C4-2B (cell line): ENCODE results near the gene DUOXA2.
"Not testable (repeated sequence)": the region's sequence is repeated elsewhere in the genome, so short reads cannot be mapped to it uniquely, and the experiment has no call there.

Source experiments
- H3K27ac ChIP-seq: fragments of 450-650 bp; 2 replicates; pipeline ENCODE4 v1.5.1; 2017
- ZFX ChIP-seq: fragments of 450-650 bp; IDR thresholded peaks from 2 replicates; pipeline ENCODE4 v1.6.1; 2017
- TF ChIP-seq, protein P1 (sequence below): fragments of 450-650 bp; conservative IDR thresholded peaks from 2 replicates; pipeline ENCODE4 v1.5.1; 2017; ENCODE audit warnings: mild to moderate bottlenecking

DUOXA2 gene

DNA sequence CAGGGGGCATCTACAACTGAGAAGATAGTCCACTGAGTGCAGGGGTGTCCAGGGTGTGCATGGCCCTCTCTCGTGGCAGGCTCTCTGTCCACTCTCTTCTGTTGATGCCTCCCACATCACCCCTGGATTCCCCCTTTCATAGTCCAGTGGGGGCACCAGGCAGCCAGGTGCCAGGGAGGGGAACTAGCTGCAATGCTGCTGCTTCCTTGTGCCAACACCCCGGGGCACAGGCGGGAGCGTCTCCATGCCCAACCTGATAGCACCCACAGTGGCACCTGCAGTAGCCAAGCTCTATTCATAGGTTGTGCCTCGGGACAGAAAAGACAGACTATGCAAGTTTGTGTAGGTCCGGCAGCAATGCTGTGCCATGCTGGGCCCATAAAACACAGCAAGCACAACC lies 11.9 kb upstream of the DUOXA2 start:
- no peak overlapping the region for H3K27ac ChIP-seq
- no peak for TF ChIP-seq ZFX
- TF ChIP-seq, protein P1, sequence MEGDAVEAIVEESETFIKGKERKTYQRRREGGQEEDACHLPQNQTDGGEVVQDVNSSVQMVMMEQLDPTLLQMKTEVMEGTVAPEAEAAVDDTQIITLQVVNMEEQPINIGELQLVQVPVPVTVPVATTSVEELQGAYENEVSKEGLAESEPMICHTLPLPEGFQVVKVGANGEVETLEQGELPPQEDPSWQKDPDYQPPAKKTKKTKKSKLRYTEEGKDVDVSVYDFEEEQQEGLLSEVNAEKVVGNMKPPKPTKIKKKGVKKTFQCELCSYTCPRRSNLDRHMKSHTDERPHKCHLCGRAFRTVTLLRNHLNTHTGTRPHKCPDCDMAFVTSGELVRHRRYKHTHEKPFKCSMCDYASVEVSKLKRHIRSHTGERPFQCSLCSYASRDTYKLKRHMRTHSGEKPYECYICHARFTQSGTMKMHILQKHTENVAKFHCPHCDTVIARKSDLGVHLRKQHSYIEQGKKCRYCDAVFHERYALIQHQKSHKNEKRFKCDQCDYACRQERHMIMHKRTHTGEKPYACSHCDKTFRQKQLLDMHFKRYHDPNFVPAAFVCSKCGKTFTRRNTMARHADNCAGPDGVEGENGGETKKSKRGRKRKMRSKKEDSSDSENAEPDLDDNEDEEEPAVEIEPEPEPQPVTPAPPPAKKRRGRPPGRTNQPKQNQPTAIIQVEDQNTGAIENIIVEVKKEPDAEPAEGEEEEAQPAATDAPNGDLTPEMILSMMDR = no peak

GRCh38 chr15:45104170-45104569 lies 10.0 kb upstream of the DUOXA2 start:
- not testable (repeated sequence) for H3K27ac ChIP-seq

DNA sequence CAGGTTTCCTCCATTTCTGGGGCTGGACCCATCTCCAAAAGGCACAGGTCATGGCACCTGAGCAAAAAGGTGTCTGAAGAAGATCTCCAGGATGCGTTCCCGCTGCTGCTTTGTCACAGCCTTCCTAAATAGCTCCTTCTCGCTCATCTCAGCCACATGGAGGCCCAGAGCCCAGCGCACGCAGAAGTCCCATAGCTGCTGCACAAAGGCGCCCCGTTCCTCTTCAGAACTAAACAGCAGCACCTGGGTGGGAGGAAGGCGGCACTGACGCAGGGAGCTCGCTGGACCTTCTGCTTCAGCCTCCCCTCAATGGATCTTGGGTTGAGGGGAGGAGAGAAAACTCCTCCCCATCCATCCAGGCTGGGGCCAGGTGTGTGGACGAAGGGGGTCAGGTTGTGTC lies 8.5 kb upstream of the DUOXA2 start:
- TF ChIP-seq ZFX = no peak
- TF ChIP-seq, protein P1 = no peak

GRCh38 chr15:45106002-45106790 lies 7.9 kb upstream of the DUOXA2 start:
- no peak for TF ChIP-seq ZFX
- TF ChIP-seq, protein P1 = no peak

More for the DNA sequence above, 8.5 kb upstream of the DUOXA2 start:
- H3K27ac ChIP-seq = no peak overlapping the region

GRCh38 chr15:45107941-45108630 lies 6.0 kb upstream of the DUOXA2 start:
- TF ChIP-seq, protein P1 = no peak
- no peak for TF ChIP-seq ZFX
- no peak overlapping the region for H3K27ac ChIP-seq

More at GRCh38 chr15:45106002-45106790, 7.9 kb upstream of the DUOXA2 start:
- H3K27ac ChIP-seq = no peak overlapping the region

- TF ChIP-seq ZFX = no peak
- TF ChIP-seq, protein P1 = no peak
- no peak overlapping the region for H3K27ac ChIP-seq
Measured at GRCh38 chr15:45110256-45110820, 3.8 kb upstream of the DUOXA2 start.

- no peak overlapping the region for H3K27ac ChIP-seq
- TF ChIP-seq, protein P1 = no peak
Measured at GRCh38 chr15:45111390-45112142, 2.6 kb upstream of the DUOXA2 start.
